ENCODE results near the gene OR12D1.
"Not testable (repeated sequence)": the region's sequence is repeated elsewhere in the genome, so short reads cannot be mapped to it uniquely, and the experiment has no call there.

The OR12D1 gene
- total RNA-seq = 0 to 0.11 (median 0) reads per million in 9 experiments

DNA sequence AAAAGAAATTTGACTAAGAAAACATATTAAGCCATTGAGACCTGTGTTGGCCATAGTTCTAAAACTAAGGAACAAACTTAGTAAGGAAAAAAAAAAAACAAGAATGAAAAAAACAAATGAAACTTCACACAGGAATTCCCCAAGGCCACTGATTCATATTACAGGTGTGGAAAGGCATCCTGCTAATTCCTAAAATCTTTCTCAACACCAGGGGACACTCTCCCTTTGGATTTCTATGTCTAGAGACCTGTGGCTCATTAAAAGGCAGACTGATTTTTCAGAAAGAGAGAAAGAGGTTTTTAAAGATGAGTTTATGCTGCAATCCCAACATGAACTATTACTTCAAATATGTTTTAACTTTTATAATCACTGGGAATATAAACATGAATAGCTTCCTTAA, at the start of gene OR12D1:
OR12D1 (plus strand) TSS at position 341 of the 400 bp plus-strand sequence.
- ATAC-seq (replicated peaks) (no peak), DNase-seq (no peak)
- Mint-ChIP-seq H3K27me3 (peaks cover 54 to 56% of the 10 kb centered on the region in 2 donors), H3K36me3 (ENCODE audit: insufficient read depth) (no peaks in the 10 kb centered on the region), H3K4me3 (no peak within 1 kb of the TSS), H3K4me1 (ENCODE audit: low read depth in 2 of 2) (no peaks in the 10 kb centered on the region), H3K27ac (no peak within 1 kb of the TSS), H3K9me3 (peaks cover 0 to 10% of the 10 kb centered on the region in 2 donors)

DNA sequence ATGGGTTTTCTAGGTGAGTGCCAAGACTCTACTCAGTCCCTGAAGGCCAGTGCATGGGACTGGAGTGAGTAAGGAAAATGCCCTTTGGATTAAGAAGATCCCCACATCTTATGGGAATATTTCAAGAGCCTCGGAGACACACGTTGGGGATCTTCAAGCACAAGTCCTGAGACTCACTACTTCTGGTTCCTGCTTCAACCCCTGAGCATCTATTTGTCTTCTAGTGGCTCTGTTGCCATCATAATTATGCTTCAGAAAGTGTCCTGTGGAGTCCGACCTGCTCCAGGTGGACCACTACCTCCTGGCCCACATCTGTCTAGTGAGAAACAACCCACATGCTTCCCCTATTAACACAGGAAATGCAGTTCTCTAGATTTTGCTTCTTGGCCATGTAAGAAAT, 46.0 kb upstream of the OR12D1 start, which contains the start of gene OR5V1:
OR5V1 (minus strand) TSS at position 101 of the 400 bp plus-strand sequence. CDS start 12,670 bp downstream, outside the sequence.
- H3K4me3 Mint-ChIP-seq = no peak within 1 kb of the TSS
- H3K27me3 Mint-ChIP-seq = peaks cover 36 to 41% of the 10 kb centered on the region in 2 donors
- H3K9me3 Mint-ChIP-seq = no peaks in the 10 kb centered on the region
- no peak within 1 kb of the TSS for H3K27ac Mint-ChIP-seq
- H3K4me1 Mint-ChIP-seq (ENCODE audit: low read depth in 2 of 2) = no peaks in the 10 kb centered on the region
- H3K36me3 Mint-ChIP-seq (ENCODE audit: insufficient read depth) = peaks cover 3% of the 10 kb centered on the region
- no peak for ATAC-seq (replicated peaks)
- no peak for DNase-seq

DNA sequence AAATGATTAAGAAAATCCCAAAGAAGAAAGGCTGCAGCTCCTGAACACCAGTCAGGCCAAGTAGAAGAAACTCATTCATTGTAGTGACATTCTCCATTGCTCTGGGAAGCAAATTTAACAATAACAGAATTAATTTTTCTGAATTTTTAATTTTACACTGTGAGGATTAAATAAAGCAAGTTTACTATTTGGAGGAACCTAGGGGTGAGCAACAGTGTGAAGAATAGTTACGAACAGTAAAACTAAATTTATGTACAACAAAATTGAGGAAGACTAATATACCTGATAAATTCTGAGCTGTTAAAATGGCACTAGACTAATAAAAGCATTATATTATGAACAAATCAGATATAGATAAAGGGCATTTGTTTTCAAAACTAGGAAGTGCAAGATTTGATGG, 39.5 kb upstream of the OR12D1 start, which contains the start of gene OR12D3:
OR12D3 (minus strand) TSS at position 101 of the 400 bp plus-strand sequence; CDS start at position 97, 4 bp downstream.
- Mint-ChIP-seq H3K36me3 (ENCODE audit: insufficient read depth) (peaks cover 3% of the 10 kb centered on the region), H3K4me3 (no peak within 1 kb of the TSS), H3K4me1 (ENCODE audit: low read depth in 2 of 2) (no peaks in the 10 kb centered on the region), H3K9me3 (no peaks in the 10 kb centered on the region), H3K27me3 (peaks cover 47 to 48% of the 10 kb centered on the region in 2 donors), H3K27ac (no peak within 1 kb of the TSS)
- DNase-seq = no peak
- ATAC-seq (replicated peaks) = no peak

DNA sequence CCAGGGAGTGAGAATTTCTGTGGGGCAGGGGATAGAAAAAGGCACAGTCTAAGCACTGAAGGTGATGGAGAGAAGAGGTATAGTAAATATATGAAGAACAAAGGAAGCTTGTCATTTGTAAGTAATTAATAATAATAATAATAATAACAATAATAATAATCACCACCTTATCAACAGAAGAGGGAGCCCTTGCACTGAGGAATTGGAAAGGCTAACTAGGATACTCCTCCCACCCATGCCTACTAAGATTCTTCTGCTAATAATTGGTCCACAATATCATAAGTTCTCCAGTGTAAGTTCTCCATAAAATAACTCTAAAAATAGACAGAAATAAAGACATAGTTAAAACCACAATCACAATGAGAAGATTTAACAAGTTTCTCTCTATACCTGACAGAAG, 38.7 kb upstream of the OR12D1 start:
- no peaks in the 10 kb centered on the region for H3K9me3 Mint-ChIP-seq
- H3K4me1 Mint-ChIP-seq (ENCODE audit: low read depth in 2 of 2) = no peaks in the 10 kb centered on the region
- ATAC-seq (replicated peaks) (no peak), DNase-seq (no peak)
- H3K36me3 Mint-ChIP-seq (ENCODE audit: insufficient read depth) = peaks cover 3% of the 10 kb centered on the region
- peaks cover 42 to 46% of the 10 kb centered on the region in 2 donors for H3K27me3 Mint-ChIP-seq
- no peak overlapping the region for H3K27ac Mint-ChIP-seq
- H3K4me3 Mint-ChIP-seq = no peak overlapping the region

DNA sequence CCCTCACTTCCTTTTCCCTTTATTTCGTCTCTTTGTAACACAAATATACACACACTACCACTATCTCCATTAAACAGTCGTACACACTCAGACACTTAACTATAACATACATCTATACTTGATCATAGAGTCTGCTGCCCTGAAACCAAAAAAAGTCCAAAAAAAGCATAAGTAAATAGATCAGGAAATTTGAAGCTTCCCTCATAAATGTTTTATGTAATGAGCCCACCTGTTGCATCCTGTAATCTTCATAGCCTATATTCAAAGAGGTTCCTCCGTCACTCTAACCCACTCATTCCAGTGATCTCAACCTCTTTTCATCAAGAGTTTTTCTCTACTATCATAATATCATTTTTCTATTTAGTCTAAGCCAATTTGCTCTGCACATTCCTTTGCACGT, 26.2 kb upstream of the OR12D1 start:
- Mint-ChIP-seq H3K36me3 (ENCODE audit: insufficient read depth) (no peaks in the 10 kb centered on the region), H3K4me1 (ENCODE audit: low read depth in 2 of 2) (no peaks in the 10 kb centered on the region), H3K27me3 (peaks cover 42% of the 10 kb centered on the region in 2 donors), H3K4me3 (no peak overlapping the region), H3K27ac (no peak overlapping the region), H3K9me3 (no peaks in the 10 kb centered on the region)
- ATAC-seq (replicated peaks) = no peak
- DNase-seq = no peak

DNA sequence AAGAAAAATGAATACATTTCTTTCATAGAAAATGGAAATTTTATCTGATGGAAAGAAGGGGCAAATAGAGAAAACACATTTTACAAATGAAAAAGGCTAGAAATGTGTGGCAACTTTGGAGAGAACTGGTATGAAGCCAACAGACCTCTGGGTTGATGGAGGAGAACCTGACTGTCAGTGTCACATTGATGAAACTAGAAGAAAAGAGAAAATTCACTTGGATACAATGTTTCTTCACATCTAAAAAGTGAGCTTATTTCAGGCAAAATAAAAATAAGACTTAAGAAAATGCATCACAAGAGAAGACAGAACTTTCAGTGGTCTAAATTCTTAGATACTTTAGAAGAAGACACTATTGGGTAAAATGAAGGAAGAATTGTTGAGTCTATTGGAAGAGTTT, 19.4 kb upstream of the OR12D1 start, which contains the start of gene OR12D2:
OR12D2 (plus strand) TSS at position 301 of the 400 bp plus-strand sequence. CDS start 1,069 bp downstream, outside the sequence.
- Mint-ChIP-seq H3K36me3 (ENCODE audit: insufficient read depth) (no peaks in the 10 kb centered on the region), H3K4me3 (no peak within 1 kb of the TSS), H3K9me3 (no peaks in the 10 kb centered on the region), H3K27me3 (peaks cover 47 to 61% of the 10 kb centered on the region in 2 donors), H3K4me1 (ENCODE audit: low read depth in 2 of 2) (no peaks in the 10 kb centered on the region), H3K27ac (no peak within 1 kb of the TSS)
- DNase-seq (no peak), ATAC-seq (replicated peaks) (no peak)

DNA sequence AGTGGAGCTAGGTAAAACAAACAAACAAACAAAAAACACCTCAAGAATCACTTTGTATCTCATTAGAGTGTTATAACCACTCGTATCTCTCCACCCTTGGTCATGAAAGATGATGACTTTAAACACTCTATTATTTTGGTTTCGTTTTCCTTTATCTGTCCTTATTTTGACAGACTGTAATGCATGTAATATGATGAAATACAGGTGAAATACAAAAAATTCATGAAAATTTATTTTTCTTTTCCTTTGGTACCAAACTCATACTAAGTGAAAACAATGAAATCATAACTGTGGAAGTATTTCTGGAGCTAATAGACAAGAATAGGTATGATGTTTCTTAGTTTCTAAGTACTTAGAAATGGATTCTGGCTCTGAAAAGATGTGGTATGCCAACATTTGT, 15.2 kb upstream of the OR12D1 start:
- Mint-ChIP-seq H3K27ac (no peak overlapping the region), H3K36me3 (ENCODE audit: insufficient read depth) (no peaks in the 10 kb centered on the region), H3K4me1 (ENCODE audit: low read depth in 2 of 2) (no peaks in the 10 kb centered on the region), H3K4me3 (no peak overlapping the region), H3K9me3 (peaks cover 0 to 1% of the 10 kb centered on the region in 2 donors), H3K27me3 (peaks cover 47 to 60% of the 10 kb centered on the region in 2 donors)
- DNase-seq = no peak
- ATAC-seq (replicated peaks) = no peak

DNA sequence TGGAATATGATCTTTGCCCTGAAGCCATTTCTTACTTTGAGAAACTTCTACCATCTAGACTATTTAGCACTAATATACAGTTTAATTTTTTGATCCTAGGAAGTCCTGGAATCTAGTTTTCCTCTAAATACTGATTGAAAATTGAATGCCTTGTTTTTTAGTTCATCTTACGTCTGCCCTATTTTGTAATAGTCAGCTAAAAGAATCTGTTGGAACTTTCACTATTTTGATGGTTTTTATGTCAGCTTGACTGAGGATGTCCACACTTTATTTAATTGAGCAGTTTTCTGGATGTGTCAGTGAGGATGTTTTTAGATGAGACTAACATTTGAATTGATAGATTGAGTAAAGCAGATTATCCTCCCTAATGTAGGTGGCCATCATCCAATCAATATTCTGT, 10.9 kb upstream of the OR12D1 start:
- peaks cover 0 to 1% of the 10 kb centered on the region in 2 donors for H3K9me3 Mint-ChIP-seq
- ATAC-seq (replicated peaks) = no peak
- no peak for DNase-seq
- no peak overlapping the region for H3K27ac Mint-ChIP-seq
- H3K36me3 Mint-ChIP-seq (ENCODE audit: insufficient read depth) = no peaks in the 10 kb centered on the region
- no peaks in the 10 kb centered on the region for H3K4me1 Mint-ChIP-seq (ENCODE audit: low read depth in 2 of 2)
- H3K27me3 Mint-ChIP-seq = peaks cover 48 to 53% of the 10 kb centered on the region in 2 donors
- no peak overlapping the region for H3K4me3 Mint-ChIP-seq

DNA sequence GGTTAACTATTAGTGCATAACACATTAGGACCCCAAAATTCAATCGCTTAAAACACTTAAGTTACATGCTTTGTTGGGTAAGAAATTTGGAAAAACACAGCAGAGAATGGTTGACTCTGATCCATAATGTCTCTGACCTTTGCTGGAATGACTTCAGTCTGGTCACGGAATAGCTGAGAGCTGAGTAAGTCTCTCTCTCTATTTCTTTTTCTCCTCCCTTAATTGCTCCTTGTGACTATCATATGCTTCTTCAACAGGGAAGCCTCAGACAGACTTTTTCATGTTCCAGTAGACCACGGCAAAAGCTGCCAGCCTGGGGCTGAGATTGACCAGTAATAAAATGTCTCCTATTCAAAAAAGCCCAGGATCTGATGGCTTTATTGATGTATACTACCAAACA, 4.8 kb downstream of the OR12D1 start:
- Mint-ChIP-seq H3K4me1 (ENCODE audit: low read depth in 2 of 2) (no peaks in the 10 kb centered on the region), H3K27me3 (peaks cover 37 to 46% of the 10 kb centered on the region in 2 donors), H3K4me3 (no peak overlapping the region), H3K36me3 (ENCODE audit: insufficient read depth) (no peaks in the 10 kb centered on the region), H3K9me3 (no peaks in the 10 kb centered on the region), H3K27ac (no peak overlapping the region)
- DNase-seq (no peak), ATAC-seq (replicated peaks) (no peak)

DNA sequence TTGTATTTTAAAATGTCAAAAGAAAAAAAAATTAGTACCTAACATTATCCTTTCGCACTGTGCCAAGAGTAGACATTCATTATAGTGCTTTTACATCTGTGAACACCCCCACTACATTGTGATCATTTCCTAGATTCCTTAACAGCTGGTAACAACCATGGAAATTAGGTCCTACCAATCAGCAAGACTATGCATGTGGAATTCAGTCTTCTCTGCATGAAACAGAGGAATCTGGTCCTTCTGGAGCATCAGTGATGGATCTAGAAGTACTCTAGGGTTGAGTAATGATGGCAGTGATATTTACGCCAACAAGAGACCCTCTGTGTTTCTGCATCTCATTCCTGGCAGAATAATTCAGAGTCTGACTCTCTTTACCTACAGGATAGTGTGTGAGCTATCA, 9.4 kb downstream of the OR12D1 start:
- no peak for DNase-seq
- no peaks in the 10 kb centered on the region for H3K4me1 Mint-ChIP-seq (ENCODE audit: low read depth in 2 of 2)
- no peak overlapping the region for H3K4me3 Mint-ChIP-seq
- H3K27ac Mint-ChIP-seq = no peak overlapping the region
- no peaks in the 10 kb centered on the region for H3K36me3 Mint-ChIP-seq (ENCODE audit: insufficient read depth)
- ATAC-seq (replicated peaks) = no peak
- H3K27me3 Mint-ChIP-seq = peaks cover 40 to 54% of the 10 kb centered on the region in 2 donors
- H3K9me3 Mint-ChIP-seq = no peaks in the 10 kb centered on the region

DNA sequence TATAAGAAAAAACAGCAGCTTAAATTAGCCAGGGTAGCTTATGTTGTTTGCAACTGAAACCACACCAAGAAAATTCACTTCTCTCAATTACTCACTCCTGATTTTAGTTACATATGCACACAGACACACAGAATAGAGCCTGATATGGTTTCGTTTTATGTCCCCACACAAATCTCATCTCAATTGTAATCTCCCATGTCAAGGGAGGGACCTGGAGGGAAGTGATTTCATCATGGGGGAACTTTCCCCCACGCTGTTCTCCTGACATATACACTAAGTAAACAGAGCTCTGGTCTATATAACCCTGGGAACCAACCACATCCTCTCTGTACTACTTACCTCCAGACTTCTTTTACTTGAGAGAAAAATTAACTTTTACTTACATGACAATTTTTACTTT, 9.8 kb downstream of the OR12D1 start:
- H3K27me3 Mint-ChIP-seq = peaks cover 40 to 57% of the 10 kb centered on the region in 2 donors
- H3K36me3 Mint-ChIP-seq (ENCODE audit: insufficient read depth) = no peaks in the 10 kb centered on the region
- H3K9me3 Mint-ChIP-seq = no peaks in the 10 kb centered on the region
- DNase-seq (no peak), ATAC-seq (replicated peaks) (no peak)
- no peak overlapping the region for H3K4me3 Mint-ChIP-seq
- H3K4me1 Mint-ChIP-seq (ENCODE audit: low read depth in 2 of 2) = no peaks in the 10 kb centered on the region
- H3K27ac Mint-ChIP-seq = no peak overlapping the region

DNA sequence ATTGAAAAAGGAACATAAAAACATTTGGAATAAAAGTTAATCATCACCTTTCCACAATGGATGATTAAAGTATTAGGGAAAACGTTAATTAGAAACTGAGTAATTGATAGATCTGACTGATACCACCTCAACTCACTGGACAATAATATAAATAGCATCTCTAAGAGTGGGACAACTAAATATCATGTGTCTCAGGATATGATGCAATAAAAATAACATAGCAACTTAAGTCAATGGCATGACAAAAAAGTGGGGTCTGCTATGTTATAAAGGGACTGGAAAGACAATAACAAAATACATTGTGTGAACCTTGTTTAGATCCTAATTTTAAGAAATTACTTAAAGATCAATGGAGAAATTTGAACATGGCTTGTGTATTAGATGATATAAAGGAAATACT, 10.3 kb downstream of the OR12D1 start:
- H3K4me1 Mint-ChIP-seq (ENCODE audit: low read depth in 2 of 2) = no peaks in the 10 kb centered on the region
- ATAC-seq (replicated peaks) (no peak), DNase-seq (no peak)
- no peak overlapping the region for H3K4me3 Mint-ChIP-seq
- H3K27me3 Mint-ChIP-seq = peaks cover 40 to 54% of the 10 kb centered on the region in 2 donors
- no peak overlapping the region for H3K27ac Mint-ChIP-seq
- H3K9me3 Mint-ChIP-seq = no peaks in the 10 kb centered on the region
- no peaks in the 10 kb centered on the region for H3K36me3 Mint-ChIP-seq (ENCODE audit: insufficient read depth)

DNA sequence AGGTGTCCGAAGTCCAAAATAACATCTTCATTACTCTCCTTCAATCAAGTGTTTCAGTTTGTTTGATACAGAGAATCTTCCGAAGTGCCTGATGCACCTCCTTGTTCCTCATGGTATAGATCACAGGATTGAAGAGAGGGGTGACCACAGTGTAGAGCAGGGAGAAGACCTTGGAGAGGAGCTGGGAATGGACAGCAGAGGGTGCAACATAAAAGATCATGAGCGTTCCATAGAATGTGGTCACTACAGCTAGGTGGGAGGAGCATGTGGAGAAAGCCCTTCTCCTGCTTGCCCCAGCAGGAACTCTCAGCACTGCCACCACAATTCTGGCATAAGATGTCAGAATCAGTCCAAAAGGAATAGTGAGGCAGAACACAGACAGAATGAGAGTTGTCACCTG, 11.9 kb downstream of the OR12D1 start:
- Mint-ChIP-seq H3K27me3 (peaks cover 27 to 48% of the 10 kb centered on the region in 2 donors), H3K27ac (no peak overlapping the region), H3K4me1 (ENCODE audit: low read depth in 2 of 2) (no peaks in the 10 kb centered on the region), H3K9me3 (no peaks in the 10 kb centered on the region), H3K4me3 (no peak overlapping the region), H3K36me3 (ENCODE audit: insufficient read depth) (no peaks in the 10 kb centered on the region)
- no peak for DNase-seq
- ATAC-seq (replicated peaks) = no peak

DNA sequence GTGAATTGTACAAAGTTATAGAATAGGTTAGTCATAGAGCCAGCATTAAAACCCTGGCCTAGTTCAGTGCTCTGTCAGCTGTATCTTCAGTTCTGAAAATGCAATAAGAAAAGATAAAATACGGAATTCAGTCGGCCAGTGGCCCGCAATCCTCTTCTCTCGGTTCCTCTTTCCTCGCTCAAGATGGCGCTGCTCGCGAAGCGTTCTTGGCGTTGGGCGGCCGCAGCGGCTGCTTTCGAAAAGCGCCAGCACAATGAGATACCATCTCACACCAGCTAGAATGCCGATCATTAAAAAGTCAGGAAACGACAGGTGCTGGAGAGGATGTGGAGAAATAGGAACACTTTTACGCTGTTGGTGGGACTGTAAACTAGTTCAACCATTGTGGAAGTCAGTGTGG, 22.0 kb downstream of the OR12D1 start:
- ATAC-seq (replicated peaks); H3K4me3 Mint-ChIP-seq; H3K27ac Mint-ChIP-seq; H3K4me1 Mint-ChIP-seq (ENCODE audit: low read depth in 2 of 2); H3K36me3 Mint-ChIP-seq (ENCODE audit: insufficient read depth); DNase-seq; H3K9me3 Mint-ChIP-seq: not testable (repeated sequence)
- H3K27me3 Mint-ChIP-seq = peaks cover 48 to 57% of the 10 kb centered on the region in 2 donors

Data from effector memory CD8-positive, alpha-beta T cell (primary cell).